H1 (cell line): ENCODE measurements around the gene STRIT1. TPM values are rescaled to one million over a fixed set of nuclear protein-coding genes. Genes with fewer than 3 reads are reported as not detected.

ENCODE experiments used
- MAX ChIP-seq: IDR thresholded peaks from 2 replicates; pipeline ENCODE4 v1.6.1; 2012; ENCODE audit warnings: inconsistent platforms
- polyA plus RNA-seq, 7 experiments: library from polyadenylated mRNA; depleted of rRNA in 3 of 7; stranded (reverse) in 5 of 7; unstranded in 2 of 7; fragments of >200 nt in 5 of 7; fragments of 200-250 nt in 2 of 7; gene quantifications; 1 replicate in 5 of 7; 2 replicates in 1 of 7; 4 replicates in 1 of 7; pipeline versions ENCODE4 v1.2.1 to v1.2.3, GENCODE V29; 2011 to 2013; ENCODE audit warnings: missing spikeins in 2 of 7, mixed read lengths in 2 of 7
- total RNA-seq: library from RNA; stranded (reverse); fragmentation: NEBNext Ultra II Directional; extraction: Animal tissue kit (Norgen Biotek cat#: 25700); gene quantifications from 2 replicates; pipeline ENCODE4 v1.2.1, GENCODE V29; 2021

Gene STRIT1
- total and polyA plus RNA-seq, 2 of the 8 experiments (the other 6 are each of a cell fraction or from before 2014, with no cell fraction given): 0.15 to 0.47 TPM

- no peak for TF ChIP-seq MAX
Measured at GRCh38 chr3:155320934-155321333, 27.5 kb upstream of the STRIT1 start (continued).
